A549 (cell line): ENCODE measurements around the gene MTCL1.

ENCODE experiments used
- CBX2 ChIP-seq: fragments of 200-600 bp; sonication (generic); IDR thresholded peaks from 2 replicates; pipeline ENCODE4 v1.6.1; 2016; ENCODE audit warnings: low read depth, mild to moderate bottlenecking, borderline replicate concordance
- EHMT2 ChIP-seq: fragments of 200-600 bp; sonication (generic); IDR thresholded peaks from 2 replicates; pipeline ENCODE4 v1.6.1; 2016; ENCODE audit warnings: antibody characterized with exemption, low read depth, mild to moderate bottlenecking, moderate library complexity
- EP300 ChIP-seq, 2 experiments: fragments of >200 bp; sonication (Bioruptor Twin); formaldehyde crosslinking; IDR thresholded peaks; 2 replicates in 1 of 2; 3 replicates in 1 of 2; pipeline ENCODE4 v1.6.1; 2016 to 2017
- ESRRA ChIP-seq: fragments of 150-350 bp; IDR thresholded peaks from 2 replicates; pipeline ENCODE4 v1.6.1; 2014; ENCODE audit warnings: mild to moderate bottlenecking, low read length, borderline replicate concordance
- NR3C1 ChIP-seq: fragments of >200 bp; sonication (Bioruptor Twin); formaldehyde crosslinking; IDR thresholded peaks from 3 replicates; pipeline ENCODE4 v1.6.1; 2017
- TF ChIP-seq, protein P1 (sequence below): fragments of >200 bp; sonication (Bioruptor Twin); formaldehyde crosslinking; IDR thresholded peaks from 3 replicates; pipeline ENCODE4 v1.6.1; 2016
- TF ChIP-seq, protein P2 (sequence below): fragments of 250-450 bp; sonication (Bioruptor Pico); IDR thresholded peaks from 2 replicates; pipeline ENCODE4 v1.5.0; 2021; ENCODE audit warnings: mild to moderate bottlenecking, moderate library complexity, borderline replicate concordance
- TF ChIP-seq, protein P3 (sequence below): fragments of 450-650 bp; IDR thresholded peaks from 2 replicates; pipeline ENCODE4 v1.6.1; 2014; ENCODE audit warnings: antibody characterized with exemption
- TF ChIP-seq, protein P4 (sequence below): IDR thresholded peaks from 2 replicates; pipeline ENCODE4 v1.6.1; 2012
- TF ChIP-seq, protein P5 (sequence below): fragments of >200 bp; sonication (Bioruptor Twin); formaldehyde crosslinking; IDR thresholded peaks from 3 replicates; pipeline ENCODE4 v1.5.1; 2016

DNA sequence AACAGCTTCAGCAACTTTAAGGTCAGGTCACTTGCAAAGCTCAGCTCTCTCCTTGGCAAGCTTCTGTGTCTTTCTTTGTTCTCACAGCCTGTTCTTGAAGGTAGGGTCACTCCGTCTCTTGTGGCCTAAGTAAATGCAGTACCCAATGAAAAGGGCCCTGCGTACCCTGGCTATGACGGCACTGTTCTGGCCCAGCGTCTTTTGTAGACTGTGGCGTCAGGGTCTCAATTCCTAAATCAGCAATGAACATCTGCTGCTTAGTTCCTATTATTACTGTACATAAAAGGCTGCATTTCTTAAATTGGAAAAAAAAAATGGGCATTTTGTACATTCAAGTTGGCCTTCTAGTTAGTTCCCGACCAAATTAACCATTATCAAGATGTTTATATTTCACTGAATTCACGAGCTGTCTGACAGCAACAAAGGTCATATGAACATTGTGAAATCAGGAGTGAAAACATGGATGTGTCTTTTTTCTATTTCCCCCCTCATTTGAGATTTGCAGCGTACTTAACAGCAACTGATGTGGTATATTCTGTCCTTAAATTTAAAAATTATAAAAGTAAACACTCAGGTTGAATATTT, 17.0 kb upstream of the MTCL1 start:
- no peak for TF ChIP-seq EP300 (IDR thresholded peaks at IDR 0.05)
- TF ChIP-seq, protein P1, sequence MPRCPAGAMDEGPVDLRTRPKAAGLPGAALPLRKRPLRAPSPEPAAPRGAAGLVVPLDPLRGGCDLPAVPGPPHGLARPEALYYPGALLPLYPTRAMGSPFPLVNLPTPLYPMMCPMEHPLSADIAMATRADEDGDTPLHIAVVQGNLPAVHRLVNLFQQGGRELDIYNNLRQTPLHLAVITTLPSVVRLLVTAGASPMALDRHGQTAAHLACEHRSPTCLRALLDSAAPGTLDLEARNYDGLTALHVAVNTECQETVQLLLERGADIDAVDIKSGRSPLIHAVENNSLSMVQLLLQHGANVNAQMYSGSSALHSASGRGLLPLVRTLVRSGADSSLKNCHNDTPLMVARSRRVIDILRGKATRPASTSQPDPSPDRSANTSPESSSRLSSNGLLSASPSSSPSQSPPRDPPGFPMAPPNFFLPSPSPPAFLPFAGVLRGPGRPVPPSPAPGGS: no peak
- TF ChIP-seq, protein P2, sequence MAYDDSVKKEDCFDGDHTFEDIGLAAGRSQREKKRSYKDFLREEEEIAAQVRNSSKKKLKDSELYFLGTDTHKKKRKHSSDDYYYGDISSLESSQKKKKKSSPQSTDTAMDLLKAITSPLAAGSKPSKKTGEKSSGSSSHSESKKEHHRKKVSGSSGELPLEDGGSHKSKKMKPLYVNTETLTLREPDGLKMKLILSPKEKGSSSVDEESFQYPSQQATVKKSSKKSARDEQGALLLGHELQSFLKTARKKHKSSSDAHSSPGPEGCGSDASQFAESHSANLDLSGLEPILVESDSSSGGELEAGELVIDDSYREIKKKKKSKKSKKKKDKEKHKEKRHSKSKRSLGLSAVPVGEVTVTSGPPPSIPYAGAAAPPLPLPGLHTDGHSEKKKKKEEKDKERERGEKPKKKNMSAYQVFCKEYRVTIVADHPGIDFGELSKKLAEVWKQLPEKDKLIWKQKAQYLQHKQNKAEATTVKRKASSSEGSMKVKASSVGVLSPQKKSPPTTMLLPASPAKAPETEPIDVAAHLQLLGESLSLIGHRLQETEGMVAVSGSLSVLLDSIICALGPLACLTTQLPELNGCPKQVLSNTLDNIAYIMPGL (CRISPR knock-in tag): no peak
- TF ChIP-seq, protein P3, sequence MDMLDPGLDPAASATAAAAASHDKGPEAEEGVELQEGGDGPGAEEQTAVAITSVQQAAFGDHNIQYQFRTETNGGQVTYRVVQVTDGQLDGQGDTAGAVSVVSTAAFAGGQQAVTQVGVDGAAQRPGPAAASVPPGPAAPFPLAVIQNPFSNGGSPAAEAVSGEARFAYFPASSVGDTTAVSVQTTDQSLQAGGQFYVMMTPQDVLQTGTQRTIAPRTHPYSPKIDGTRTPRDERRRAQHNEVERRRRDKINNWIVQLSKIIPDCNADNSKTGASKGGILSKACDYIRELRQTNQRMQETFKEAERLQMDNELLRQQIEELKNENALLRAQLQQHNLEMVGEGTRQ: no peak
- TF ChIP-seq CBX2: no peak
- TF ChIP-seq EHMT2: no peak
- no peak for TF ChIP-seq NR3C1
- TF ChIP-seq, protein P4, sequence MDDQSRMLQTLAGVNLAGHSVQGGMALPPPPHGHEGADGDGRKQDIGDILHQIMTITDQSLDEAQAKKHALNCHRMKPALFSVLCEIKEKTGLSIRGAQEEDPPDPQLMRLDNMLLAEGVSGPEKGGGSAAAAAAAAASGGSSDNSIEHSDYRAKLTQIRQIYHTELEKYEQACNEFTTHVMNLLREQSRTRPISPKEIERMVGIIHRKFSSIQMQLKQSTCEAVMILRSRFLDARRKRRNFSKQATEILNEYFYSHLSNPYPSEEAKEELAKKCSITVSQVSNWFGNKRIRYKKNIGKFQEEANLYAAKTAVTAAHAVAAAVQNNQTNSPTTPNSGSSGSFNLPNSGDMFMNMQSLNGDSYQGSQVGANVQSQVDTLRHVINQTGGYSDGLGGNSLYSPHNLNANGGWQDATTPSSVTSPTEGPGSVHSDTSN: no peak
- TF ChIP-seq, protein P5, sequence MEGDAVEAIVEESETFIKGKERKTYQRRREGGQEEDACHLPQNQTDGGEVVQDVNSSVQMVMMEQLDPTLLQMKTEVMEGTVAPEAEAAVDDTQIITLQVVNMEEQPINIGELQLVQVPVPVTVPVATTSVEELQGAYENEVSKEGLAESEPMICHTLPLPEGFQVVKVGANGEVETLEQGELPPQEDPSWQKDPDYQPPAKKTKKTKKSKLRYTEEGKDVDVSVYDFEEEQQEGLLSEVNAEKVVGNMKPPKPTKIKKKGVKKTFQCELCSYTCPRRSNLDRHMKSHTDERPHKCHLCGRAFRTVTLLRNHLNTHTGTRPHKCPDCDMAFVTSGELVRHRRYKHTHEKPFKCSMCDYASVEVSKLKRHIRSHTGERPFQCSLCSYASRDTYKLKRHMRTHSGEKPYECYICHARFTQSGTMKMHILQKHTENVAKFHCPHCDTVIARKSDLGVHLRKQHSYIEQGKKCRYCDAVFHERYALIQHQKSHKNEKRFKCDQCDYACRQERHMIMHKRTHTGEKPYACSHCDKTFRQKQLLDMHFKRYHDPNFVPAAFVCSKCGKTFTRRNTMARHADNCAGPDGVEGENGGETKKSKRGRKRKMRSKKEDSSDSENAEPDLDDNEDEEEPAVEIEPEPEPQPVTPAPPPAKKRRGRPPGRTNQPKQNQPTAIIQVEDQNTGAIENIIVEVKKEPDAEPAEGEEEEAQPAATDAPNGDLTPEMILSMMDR: no peak
- TF ChIP-seq ESRRA: no peak
